ENCODE data around the gene TNFRSF8. TPM values are rescaled to one million over a fixed set of nuclear protein-coding genes. Genes with fewer than 3 reads are reported as not detected.

The TNFRSF8 gene
- polyA plus RNA-seq, 1 experiment: 0.22 TPM

- DNase-seq (ENCODE audit: low read depth, low spot score): no peak
- Histone ChIP-seq H3K9me3 (ENCODE audit: control insufficient read depth, insufficient read depth, low read length) (peaks cover 7% of the 10 kb centered on the region), H3K27ac (ENCODE audit: low read depth, low read length) (no peak overlapping the region), H3K4me3 (ENCODE audit: low read depth, low read length) (no peak overlapping the region), H3K27me3 (ENCODE audit: control insufficient read depth, insufficient read depth, low read length) (no peaks in the 10 kb centered on the region)
- ChIA-PET POLR2A (interaction anchor here (0.6 to 0.7 kb wide), 2 partner anchors 8 to 235 kb away, joined by 3 to 7 read pairs; no protein-coding TSS in a partner anchor), CTCF (interaction anchor here (1.5 kb wide), 1 partner anchor 66 kb away, joined by 3 read pairs; no protein-coding TSS in a partner anchor)
- TF ChIP-seq, protein P1, sequence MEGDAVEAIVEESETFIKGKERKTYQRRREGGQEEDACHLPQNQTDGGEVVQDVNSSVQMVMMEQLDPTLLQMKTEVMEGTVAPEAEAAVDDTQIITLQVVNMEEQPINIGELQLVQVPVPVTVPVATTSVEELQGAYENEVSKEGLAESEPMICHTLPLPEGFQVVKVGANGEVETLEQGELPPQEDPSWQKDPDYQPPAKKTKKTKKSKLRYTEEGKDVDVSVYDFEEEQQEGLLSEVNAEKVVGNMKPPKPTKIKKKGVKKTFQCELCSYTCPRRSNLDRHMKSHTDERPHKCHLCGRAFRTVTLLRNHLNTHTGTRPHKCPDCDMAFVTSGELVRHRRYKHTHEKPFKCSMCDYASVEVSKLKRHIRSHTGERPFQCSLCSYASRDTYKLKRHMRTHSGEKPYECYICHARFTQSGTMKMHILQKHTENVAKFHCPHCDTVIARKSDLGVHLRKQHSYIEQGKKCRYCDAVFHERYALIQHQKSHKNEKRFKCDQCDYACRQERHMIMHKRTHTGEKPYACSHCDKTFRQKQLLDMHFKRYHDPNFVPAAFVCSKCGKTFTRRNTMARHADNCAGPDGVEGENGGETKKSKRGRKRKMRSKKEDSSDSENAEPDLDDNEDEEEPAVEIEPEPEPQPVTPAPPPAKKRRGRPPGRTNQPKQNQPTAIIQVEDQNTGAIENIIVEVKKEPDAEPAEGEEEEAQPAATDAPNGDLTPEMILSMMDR (IDR thresholded peaks at IDR 0.05; ENCODE audit: low read depth, low read length): no peak
Measured at GRCh38 chr1:12144969-12145368, 81.9 kb downstream of the TNFRSF8 start.

- no peak overlapping the region for H3K27ac ChIP-seq (ENCODE audit: low read depth, low read length)
- no peak for DNase-seq (ENCODE audit: low read depth, low spot score)
- POLR2A ChIA-PET: no interaction called here
- peaks cover 8% of the 10 kb centered on the region for H3K9me3 ChIP-seq (ENCODE audit: control insufficient read depth, insufficient read depth, low read length)
- TF ChIP-seq, protein P1 (IDR thresholded peaks at IDR 0.05; ENCODE audit: low read depth, low read length): no peak
- CTCF ChIA-PET: interaction anchor here (1.5 kb wide), 1 partner anchor 67 kb away, joined by 3 read pairs; no protein-coding TSS in a partner anchor
- H3K27me3 ChIP-seq (ENCODE audit: control insufficient read depth, insufficient read depth, low read length): no peaks in the 10 kb centered on the region
- no peak overlapping the region for H3K4me3 ChIP-seq (ENCODE audit: low read depth, low read length)
Measured at GRCh38 chr1:12145616-12146342, 82.7 kb downstream of the TNFRSF8 start.

GRCh38 chr1:12146343-12147112 is 83.4 kb downstream of the TNFRSF8 start:
- Histone ChIP-seq H3K27ac (ENCODE audit: low read depth, low read length) (no peak overlapping the region), H3K9me3 (ENCODE audit: control insufficient read depth, insufficient read depth, low read length) (peaks cover 8% of the 10 kb centered on the region), H3K4me3 (ENCODE audit: low read depth, low read length) (no peak overlapping the region), H3K27me3 (ENCODE audit: control insufficient read depth, insufficient read depth, low read length) (no peaks in the 10 kb centered on the region)
- ChIA-PET CTCF (interaction anchor here (1.5 to 2.8 kb wide), 2 partner anchors 22 to 67 kb away, joined by 3 to 11 read pairs; no protein-coding TSS in a partner anchor), POLR2A (no interaction called here)
- no peak for DNase-seq (ENCODE audit: low read depth, low spot score)
- TF ChIP-seq, protein P1 (IDR thresholded peaks at IDR 0.05; ENCODE audit: low read depth, low read length): no peak

- ChIA-PET POLR2A (no interaction called here), CTCF (interaction anchor here (2.8 kb wide), 1 partner anchor 22 kb away, joined by 11 read pairs; no protein-coding TSS in a partner anchor)
- no peak for DNase-seq (ENCODE audit: low read depth, low spot score)
- H3K27me3 ChIP-seq (ENCODE audit: control insufficient read depth, insufficient read depth, low read length): no peaks in the 10 kb centered on the region
- H3K27ac ChIP-seq (ENCODE audit: low read depth, low read length): no peak overlapping the region
- TF ChIP-seq, protein P1 (IDR thresholded peaks at IDR 0.05; ENCODE audit: low read depth, low read length): no peak
- H3K4me3 ChIP-seq (ENCODE audit: low read depth, low read length): no peak overlapping the region
- peaks cover 8% of the 10 kb centered on the region for H3K9me3 ChIP-seq (ENCODE audit: control insufficient read depth, insufficient read depth, low read length)
Measured at GRCh38 chr1:12147201-12147701, 84.1 kb downstream of the TNFRSF8 start.
